22Rv1 (cell line): ENCODE measurements around the gene HAT1.

Experiments used
- CTCF ChIP-seq: fragments of 450-650 bp; IDR thresholded peaks from 2 replicates; pipeline ENCODE4 v1.5.1; 2017; ENCODE audit warnings: mild to moderate bottlenecking
- ZFX ChIP-seq: fragments of 450-650 bp; IDR thresholded peaks from 2 replicates; pipeline ENCODE4 v1.6.1; 2017; ENCODE audit warnings: antibody characterized with exemption, borderline replicate concordance

DNA sequence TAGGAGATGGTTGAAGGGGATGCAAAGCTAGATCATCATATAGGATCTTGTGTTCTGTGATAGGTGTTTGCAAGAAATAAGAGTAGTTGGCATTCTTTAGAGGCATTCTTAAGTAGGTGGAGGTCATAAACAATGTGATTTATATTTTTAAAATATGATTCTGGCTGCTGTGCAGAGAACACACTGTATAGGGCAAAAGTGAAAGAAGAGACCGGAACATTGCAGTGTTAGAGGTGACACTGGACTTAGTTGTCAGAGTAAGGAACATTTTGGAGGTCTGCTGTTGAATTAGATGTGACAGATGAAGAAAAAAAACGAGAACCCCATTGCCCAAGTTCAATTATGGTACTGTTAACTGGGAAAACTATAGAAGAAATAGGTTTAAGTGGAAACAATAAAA is 37.7 kb downstream of the HAT1 start:
- no peak for TF ChIP-seq CTCF
- TF ChIP-seq ZFX = no peak
